B cell (primary cell): ENCODE results near the gene BRSK1.
"Not testable (repeated sequence)": the region's sequence is repeated elsewhere in the genome, so short reads cannot be mapped to it uniquely, and the experiment has no call there.

Experiments used
- EZH2 ChIP-seq: IDR thresholded peaks from 2 replicates; pipeline ENCODE4 v1.6.1; 2012; ENCODE audit warnings: borderline replicate concordance, low read depth, mild to moderate bottlenecking, moderate library complexity, low read length; ENCODE audit not compliant: insufficient read depth, poor library complexity, severe bottlenecking
- TF ChIP-seq, protein P1 (sequence below): fragments of 200-600 bp; IDR thresholded peaks from one replicate; pipeline ENCODE4 v1.8.0; 2022; ENCODE audit warnings: antibody characterized with exemption, mild to moderate bottlenecking

DNA sequence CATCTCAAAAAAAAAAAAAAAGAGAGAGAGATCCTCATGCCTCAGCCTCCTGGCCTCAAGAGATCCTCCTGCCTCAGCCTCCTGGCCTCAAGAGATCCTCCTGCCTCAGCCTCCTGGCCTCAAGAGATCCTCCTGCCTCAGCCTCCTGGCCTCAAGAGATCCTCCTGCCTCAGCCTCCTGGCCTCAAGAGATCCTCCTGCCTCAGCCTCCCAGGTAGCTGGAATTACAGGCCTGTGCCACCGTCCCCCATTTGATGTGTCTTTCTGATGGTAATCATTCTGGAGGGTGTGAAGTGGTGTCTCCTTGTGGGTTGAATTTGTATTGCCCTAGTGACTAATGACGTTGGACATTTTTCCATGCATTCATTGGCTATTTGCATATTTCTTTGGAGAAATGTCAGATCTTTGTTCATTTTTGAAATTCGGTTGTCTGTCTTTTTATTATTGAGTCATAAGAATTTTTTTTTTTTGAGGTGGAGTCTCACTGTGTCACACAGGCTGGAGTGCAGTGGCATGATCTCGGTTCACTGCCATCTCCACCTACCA, 45.0 kb downstream of the BRSK1 start:
- TF ChIP-seq, protein P1, sequence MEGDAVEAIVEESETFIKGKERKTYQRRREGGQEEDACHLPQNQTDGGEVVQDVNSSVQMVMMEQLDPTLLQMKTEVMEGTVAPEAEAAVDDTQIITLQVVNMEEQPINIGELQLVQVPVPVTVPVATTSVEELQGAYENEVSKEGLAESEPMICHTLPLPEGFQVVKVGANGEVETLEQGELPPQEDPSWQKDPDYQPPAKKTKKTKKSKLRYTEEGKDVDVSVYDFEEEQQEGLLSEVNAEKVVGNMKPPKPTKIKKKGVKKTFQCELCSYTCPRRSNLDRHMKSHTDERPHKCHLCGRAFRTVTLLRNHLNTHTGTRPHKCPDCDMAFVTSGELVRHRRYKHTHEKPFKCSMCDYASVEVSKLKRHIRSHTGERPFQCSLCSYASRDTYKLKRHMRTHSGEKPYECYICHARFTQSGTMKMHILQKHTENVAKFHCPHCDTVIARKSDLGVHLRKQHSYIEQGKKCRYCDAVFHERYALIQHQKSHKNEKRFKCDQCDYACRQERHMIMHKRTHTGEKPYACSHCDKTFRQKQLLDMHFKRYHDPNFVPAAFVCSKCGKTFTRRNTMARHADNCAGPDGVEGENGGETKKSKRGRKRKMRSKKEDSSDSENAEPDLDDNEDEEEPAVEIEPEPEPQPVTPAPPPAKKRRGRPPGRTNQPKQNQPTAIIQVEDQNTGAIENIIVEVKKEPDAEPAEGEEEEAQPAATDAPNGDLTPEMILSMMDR = not testable (repeated sequence)
- TF ChIP-seq EZH2 = not testable (repeated sequence)
